IMR-90 (cell line): ENCODE results near the gene TMEM145. TPM values are rescaled to one million over a fixed set of nuclear protein-coding genes. Genes with fewer than 3 reads are reported as not detected.

Experiments used
- ATAC-seq: fragments of 200-7000 bp; cut with Tn5 transposase; 2 replicates; pipeline ENCODE4 v1.9.1; 2020; ENCODE audit warnings: low read depth, mild to moderate bottlenecking, moderate library complexity
- BruUV-seq: library from RNA; stranded (reverse); fragments of 400-500 nt; replicated peaks from 2 replicates; lab custom pipeline; 2021; lab: Mats Ljungman, UMichigan
- CTCF ChIA-PET: fragments of 300-600 bp; formaldehyde crosslinking; extraction: SDS; loops from one replicate; lab custom pipeline; 2021; ENCODE audit warnings: antibody characterized with exemption; lab: Yijun Ruan, JAX
- POLR2A ChIA-PET: fragments of 300-600 bp; sonication (Branson Sonifier 250); formaldehyde crosslinking; loops from one replicate; lab custom pipeline; 2022; ENCODE audit warnings: antibody characterized with exemption; ENCODE audit not compliant: unreplicated experiment; lab: Charles Lee
- DNase-seq: peaks from one replicate; pipeline ENCODE4 v3.0.0; 2013
- H2AFZ ChIP-seq: replicated peaks from 2 replicates; pipeline ENCODE3; 2013; ENCODE audit warnings: low read length, mild to moderate bottlenecking; ENCODE audit not compliant: poor library complexity
- H2AK5ac ChIP-seq: 2 replicates; pipeline ENCODE4 v1.6.1; 2013; ENCODE audit warnings: low read depth, low read length, inconsistent platforms
- H2AK9ac ChIP-seq: replicated peaks from 2 replicates; pipeline ENCODE3; 2013; ENCODE audit warnings: mild to moderate bottlenecking, low read depth, low read length, moderate library complexity; ENCODE audit not compliant: poor library complexity
- H2BK120ac ChIP-seq: 2 replicates; pipeline ENCODE4 v1.6.1; 2013; ENCODE audit warnings: low read depth, low read length, inconsistent platforms
- H2BK15ac ChIP-seq: 3 replicates; pipeline ENCODE4 v1.6.1; 2013; ENCODE audit warnings: low read depth, low read length, inconsistent platforms
- H2BK20ac ChIP-seq: 2 replicates; pipeline ENCODE4 v1.6.1; 2013; ENCODE audit warnings: low read depth, mild to moderate bottlenecking, inconsistent platforms, low read length, moderate library complexity
- H2BK5ac ChIP-seq: 2 replicates; pipeline ENCODE4 v1.6.1; 2013; ENCODE audit warnings: mild to moderate bottlenecking, low read depth, low read length, inconsistent platforms; ENCODE audit not compliant: poor library complexity, severe bottlenecking
- H3K14ac ChIP-seq: replicated peaks from 2 replicates; pipeline ENCODE4 v1.6.1; 2013; ENCODE audit warnings: low read depth, low read length, inconsistent platforms
- H3K18ac ChIP-seq: 2 replicates; pipeline ENCODE4 v1.6.1; 2013; ENCODE audit warnings: low read depth, low read length, control low read depth
- H3K23ac ChIP-seq: 2 replicates; pipeline ENCODE4 v1.6.1; 2013; ENCODE audit warnings: low read depth, low read length, inconsistent platforms
- H3K27ac ChIP-seq: 2 replicates; pipeline ENCODE4 v1.5.1; 2013; ENCODE audit warnings: mild to moderate bottlenecking, control low read depth, low read length; ENCODE audit not compliant: insufficient read depth
- H3K27me3 ChIP-seq: 2 replicates; pipeline ENCODE4 v1.6.1; 2013; ENCODE audit warnings: low read length; ENCODE audit not compliant: control insufficient read depth, insufficient read depth
- H3K36me3 ChIP-seq: 2 replicates; pipeline ENCODE4 v1.6.1; 2013; ENCODE audit warnings: low read length, mixed read lengths; ENCODE audit not compliant: control insufficient read depth, insufficient read depth
- H3K4ac ChIP-seq: 2 replicates; pipeline ENCODE4 v1.6.1; 2013; ENCODE audit warnings: low read depth, low read length, inconsistent platforms
- H3K4me1 ChIP-seq: 2 replicates; pipeline ENCODE4 v1.6.1; 2013; ENCODE audit warnings: low read length, mixed read lengths; ENCODE audit not compliant: control insufficient read depth, insufficient read depth
- H3K4me2 ChIP-seq: 2 replicates; pipeline ENCODE4 v1.6.1; 2013; ENCODE audit warnings: low read depth, mild to moderate bottlenecking, control low read depth, low read length, moderate library complexity
- H3K4me3 ChIP-seq: 2 replicates; pipeline ENCODE4 v1.5.1; 2013; ENCODE audit warnings: low read depth, mild to moderate bottlenecking, control low read depth, low read length, moderate library complexity; ENCODE audit not compliant: insufficient read depth
- H3K56ac ChIP-seq: 2 replicates; pipeline ENCODE4 v1.6.1; 2013; ENCODE audit warnings: low read length, inconsistent platforms; ENCODE audit not compliant: insufficient read depth; ENCODE audit errors: extremely low read depth
- H3K79me1 ChIP-seq, 2 experiments: 2 replicates each; pipeline ENCODE4 v1.6.1; 2013; ENCODE audit warnings: low read length in 2 of 2, inconsistent platforms in 1 of 2, low read depth in 1 of 2
- H3K9ac ChIP-seq: 2 replicates; pipeline ENCODE4 v1.6.1; 2013; ENCODE audit warnings: low read depth, low read length, control low read depth
- H3K9me1 ChIP-seq: 2 replicates; pipeline ENCODE4 v1.6.1; 2013; ENCODE audit warnings: low read length, inconsistent platforms; ENCODE audit not compliant: insufficient read depth
- H3K9me3 ChIP-seq: 2 replicates; pipeline ENCODE4 v1.6.1; 2013; ENCODE audit warnings: low read length; ENCODE audit not compliant: control insufficient read depth, insufficient read depth
- H4K20me1 ChIP-seq: 2 replicates; pipeline ENCODE4 v1.6.1; 2013; ENCODE audit warnings: low read length, inconsistent platforms; ENCODE audit not compliant: insufficient read depth
- H4K5ac ChIP-seq: 2 replicates; pipeline ENCODE4 v1.6.1; 2013; ENCODE audit warnings: mild to moderate bottlenecking, low read depth, low read length, control low read depth
- H4K8ac ChIP-seq, 2 experiments: 2 replicates each; pipeline ENCODE4 v1.6.1; 2013; ENCODE audit warnings: low read depth in 2 of 2, low read length in 2 of 2, control low read depth in 1 of 2, inconsistent platforms in 1 of 2
- H4K91ac ChIP-seq: 2 replicates; pipeline ENCODE4 v1.6.1; 2013; ENCODE audit warnings: low read depth, low read length, inconsistent platforms; ENCODE audit not compliant: insufficient read depth
- CEBPB ChIP-seq: IDR thresholded peaks from 2 replicates; pipeline ENCODE4 v1.6.1; 2012; ENCODE audit warnings: low read depth, low read length, improper control_type of control experiment
- FOS ChIP-seq: fragments of 150-350 bp; IDR thresholded peaks from 2 replicates; pipeline ENCODE4 v1.6.1; 2016; ENCODE audit warnings: low read depth, low read length
- MAZ ChIP-seq: IDR thresholded peaks from 2 replicates; pipeline ENCODE4 v1.6.1; 2012; ENCODE audit warnings: low read depth, mild to moderate bottlenecking, low read length, improper control_type of control experiment, moderate library complexity, borderline replicate concordance
- NFE2L2 ChIP-seq: fragments of 150-350 bp; IDR thresholded peaks from 2 replicates; pipeline ENCODE4 v1.6.1; 2016; ENCODE audit warnings: low read depth, mild to moderate bottlenecking, low read length
- POLR2A ChIP-seq: IDR thresholded peaks from 2 replicates; pipeline ENCODE4 v1.6.1; 2012; ENCODE audit warnings: mild to moderate bottlenecking, low read depth, low read length
- RFX5 ChIP-seq: IDR thresholded peaks from 2 replicates; pipeline ENCODE4 v1.8.0; 2012; ENCODE audit warnings: low read depth, mild to moderate bottlenecking, low read length, moderate library complexity
- WGBS, 2 experiments: methylation state at CpG; one replicate each; pipeline versions ENCODE4 v1.1.5 to v1.1.7; 2013; ENCODE audit warnings: missing lambda C conversion rate in 2 of 2; ENCODE audit not compliant: insufficient read length in 1 of 2; ENCODE audit errors: extremely low coverage in 2 of 2; 5-methylcytosine and 5-hydroxymethylcytosine counted together
- dilution Hi-C: fragments of 300-500 bp; cut with HindIII; formaldehyde crosslinking; loops from one replicate; pipeline ENCODE4 v1.14.3; 2018; ENCODE audit warnings: low sequenced_read_pairs; ENCODE audit not compliant: unreplicated experiment
- in situ Hi-C: fragments of 300-500 bp; cut with MboI; formaldehyde crosslinking; loops from 3 replicates; pipeline ENCODE4 v1.14.3; 2019; ENCODE audit warnings: low sequenced_read_pairs, inconsistent platforms, mixed read lengths
- intact Hi-C: fragments of 100-400 bp; cut with micrococcal nuclease; formaldehyde crosslinking; loops from 2 replicates; pipeline ENCODE4 v1.10.0; 2022
- polyA plus RNA-seq, 3 experiments: library from polyadenylated mRNA; depleted of rRNA; stranded (reverse); fragments of >200 nt; gene quantifications; 2 replicates each; pipeline ENCODE4 v1.2.3, GENCODE V29; 2012; ENCODE audit warnings: low replicate concordance in 1 of 3
- total RNA-seq: library from RNA; depleted of rRNA; stranded (reverse); fragments of >200 nt; gene quantifications from 2 replicates; pipeline ENCODE4 v1.2.3, GENCODE V29; 2012
- TF ChIP-seq, protein P1 (sequence below): conservative IDR thresholded peaks from 2 replicates; pipeline ENCODE4 v1.5.1; 2012; ENCODE audit warnings: mild to moderate bottlenecking, low read depth, low read length, improper control_type of control experiment

Gene TMEM145
- total and polyA plus RNA-seq, 2 of the 4 experiments (the other 2 are of a cell fraction), result under 0.01 to 0.41 TPM

DNA sequence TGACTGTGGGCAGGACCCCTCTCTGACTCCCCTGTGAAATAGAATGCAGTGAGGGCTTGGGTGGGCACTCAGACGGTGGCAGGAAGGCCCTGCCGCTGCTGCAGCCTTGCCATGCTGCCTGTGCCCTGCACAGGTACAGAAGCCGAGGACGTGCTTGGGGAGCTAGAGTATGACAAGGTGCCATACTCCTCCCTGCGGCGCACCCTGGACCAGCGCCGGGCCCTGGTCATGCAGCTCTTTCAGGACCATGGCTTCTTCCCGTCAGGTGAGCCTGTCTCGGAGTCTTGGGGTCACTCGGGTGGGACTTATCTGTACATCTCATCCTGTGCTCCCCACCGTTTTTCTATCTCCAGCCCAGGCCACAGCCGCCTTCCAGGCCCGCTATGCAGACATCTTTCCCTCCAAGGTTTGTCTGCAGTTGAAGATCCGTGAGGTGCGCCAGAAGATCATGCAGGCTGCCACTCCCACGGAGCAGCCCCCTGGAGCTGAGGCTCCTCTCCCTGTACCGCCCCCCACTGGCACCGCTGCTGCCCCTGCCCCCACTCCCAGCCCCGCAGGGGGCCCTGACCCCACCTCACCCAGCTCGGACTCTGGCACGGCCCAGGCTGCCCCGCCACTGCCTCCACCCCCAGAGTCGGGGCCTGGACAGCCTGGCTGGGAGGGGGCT lies 18.5 kb upstream of the TMEM145 start:
- BruUV-seq, result no TSS peak
- no peaks in the 10 kb centered on the region for H3K9me3 ChIP-seq
- peaks cover 3 to 4% of the 10 kb centered on the region in 2 experiments; a peak in 2 of 4 replicates for H3K79me1 ChIP-seq
- intact Hi-C loops, result loop anchor here (5.0 kb wide), 1 partner anchor 162 kb away; the partner anchor contains the start of gene POU2F2
- POLR2A ChIA-PET, result no interaction called here
- H3K4me3 ChIP-seq, result no peak overlapping the region
- WGBS, 2 experiments, result 95% methylated on average over 8 of the region's 24 CpGs; no CpG with 5 or more reads in 1 of the 2 experiments
- no peak overlapping the region for H4K91ac ChIP-seq
- no peak overlapping the region for H4K5ac ChIP-seq
- no peak overlapping the region for H2BK120ac ChIP-seq
- H2AK9ac ChIP-seq, result no peak overlapping the region
- no peak overlapping the region for H3K27ac ChIP-seq
- no peak overlapping the region for H2BK20ac ChIP-seq
- dilution Hi-C loops, result no loop called here
- H2BK15ac ChIP-seq, result no peak overlapping the region
- no peak overlapping the region for H2BK5ac ChIP-seq
- H3K9ac ChIP-seq, result no peak overlapping the region
- no peak overlapping the region for H4K8ac ChIP-seq
- peaks cover 10% of the 10 kb centered on the region for H4K20me1 ChIP-seq
- ATAC-seq, result no peak
- no peak overlapping the region for H2AFZ ChIP-seq
- 0 out of 2 replicates have a peak, but pooled peaks cover 3% of the 10 kb centered on the region for H3K9me1 ChIP-seq
- H3K4me1 ChIP-seq, result no peaks in the 10 kb centered on the region
- H3K4ac ChIP-seq, result no peak overlapping the region
- H3K4me2 ChIP-seq, result no peak overlapping the region
- DNase-seq, result no peak
- no peak overlapping the region for H3K18ac ChIP-seq
- TF ChIP-seq CEBPB (no peak), POLR2A (no peak), RFX5 (no peak), FOS (no peak), NFE2L2 (no peak), MAZ (no peak)
- TF ChIP-seq, protein P1, sequence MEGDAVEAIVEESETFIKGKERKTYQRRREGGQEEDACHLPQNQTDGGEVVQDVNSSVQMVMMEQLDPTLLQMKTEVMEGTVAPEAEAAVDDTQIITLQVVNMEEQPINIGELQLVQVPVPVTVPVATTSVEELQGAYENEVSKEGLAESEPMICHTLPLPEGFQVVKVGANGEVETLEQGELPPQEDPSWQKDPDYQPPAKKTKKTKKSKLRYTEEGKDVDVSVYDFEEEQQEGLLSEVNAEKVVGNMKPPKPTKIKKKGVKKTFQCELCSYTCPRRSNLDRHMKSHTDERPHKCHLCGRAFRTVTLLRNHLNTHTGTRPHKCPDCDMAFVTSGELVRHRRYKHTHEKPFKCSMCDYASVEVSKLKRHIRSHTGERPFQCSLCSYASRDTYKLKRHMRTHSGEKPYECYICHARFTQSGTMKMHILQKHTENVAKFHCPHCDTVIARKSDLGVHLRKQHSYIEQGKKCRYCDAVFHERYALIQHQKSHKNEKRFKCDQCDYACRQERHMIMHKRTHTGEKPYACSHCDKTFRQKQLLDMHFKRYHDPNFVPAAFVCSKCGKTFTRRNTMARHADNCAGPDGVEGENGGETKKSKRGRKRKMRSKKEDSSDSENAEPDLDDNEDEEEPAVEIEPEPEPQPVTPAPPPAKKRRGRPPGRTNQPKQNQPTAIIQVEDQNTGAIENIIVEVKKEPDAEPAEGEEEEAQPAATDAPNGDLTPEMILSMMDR, result no peak
- H3K23ac ChIP-seq, result no peak overlapping the region
- H3K27me3 ChIP-seq, result no peaks in the 10 kb centered on the region
- H2AK5ac ChIP-seq, result no peak overlapping the region
- in situ Hi-C loops, result no loop called here
- H3K56ac ChIP-seq, result no peak overlapping the region
- peaks cover 59% of the 10 kb centered on the region for H3K36me3 ChIP-seq
- no peak overlapping the region for H3K14ac ChIP-seq
- CTCF ChIA-PET, result no interaction called here
